ENCODE results near the gene ARL5C.
"Not testable (repeated sequence)": the region's sequence is repeated elsewhere in the genome, so short reads cannot be mapped to it uniquely, and the experiment has no call there.

ARL5C gene

GRCh38 chr17:39194089-39194984 lies 28.4 kb upstream of the ARL5C start:
- DNase-seq (ENCODE audit: low read depth) = peak; percentile 64

DNA sequence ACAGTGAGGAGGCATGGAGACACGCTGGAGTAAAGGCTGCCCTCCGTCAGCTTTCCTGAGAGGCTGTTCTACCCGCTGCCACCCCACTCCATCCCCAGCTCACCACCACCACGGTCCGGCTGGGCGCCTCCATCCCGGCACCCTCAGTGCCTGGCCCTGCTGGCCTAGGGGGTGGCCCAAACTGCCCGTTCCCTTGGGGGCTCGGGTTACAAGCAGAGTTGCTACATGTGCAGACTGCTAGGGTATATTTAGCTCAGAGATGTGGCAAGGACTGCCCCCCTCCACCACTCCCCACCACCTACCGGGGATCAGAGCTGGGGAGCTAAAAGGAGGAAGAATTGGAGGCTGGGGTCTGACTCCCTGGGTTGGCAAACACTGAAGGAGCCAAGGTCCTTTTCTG lies 27.4 kb upstream of the ARL5C start:
- DNase-seq (ENCODE audit: low read depth) = peak; percentile 47

GRCh38 chr17:39192901-39193300 lies 26.9 kb upstream of the ARL5C start:
- no peak for DNase-seq (ENCODE audit: low read depth)

DNA sequence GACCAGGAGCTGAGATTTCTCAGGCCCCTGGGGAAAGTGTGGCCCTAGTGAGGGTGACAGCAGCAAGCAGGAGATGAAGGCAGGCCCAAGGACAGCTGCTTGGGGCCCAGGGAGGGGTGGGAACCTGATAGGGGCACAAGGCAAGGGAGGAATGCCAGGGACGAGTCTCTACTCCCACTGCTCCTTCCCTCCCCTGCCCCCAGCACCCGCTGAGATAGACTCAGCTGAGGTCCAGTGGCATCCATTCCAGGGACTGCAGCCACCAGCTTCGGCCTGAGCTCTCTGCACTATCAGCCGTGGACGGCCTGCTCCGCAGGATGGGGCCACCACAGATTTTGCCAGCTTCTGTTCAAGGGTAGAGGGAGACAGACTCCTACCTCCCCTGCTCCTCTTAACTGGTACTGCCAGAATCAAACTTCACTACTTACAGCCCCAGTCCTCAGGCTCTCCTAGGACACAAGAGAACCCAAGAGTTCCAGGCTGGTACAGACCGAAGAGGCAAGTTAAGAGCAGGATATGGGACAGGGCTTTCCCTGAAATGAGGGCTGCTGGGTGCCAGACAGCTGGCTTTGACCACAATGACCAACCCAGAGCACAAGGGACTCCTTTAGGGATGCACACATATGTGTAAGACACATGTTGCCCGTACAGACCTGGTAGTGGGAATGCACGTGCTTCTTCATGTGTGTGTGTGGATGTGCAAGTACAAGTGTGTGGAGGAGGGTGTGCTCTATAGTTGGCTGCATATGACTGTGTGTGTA lies 26.0 kb upstream of the ARL5C start:
- DNase-seq (ENCODE audit: low read depth) = no peak

GRCh38 chr17:39187152-39187830 lies 21.3 kb upstream of the ARL5C start:
- DNase-seq (ENCODE audit: low read depth) = no peak

DNA sequence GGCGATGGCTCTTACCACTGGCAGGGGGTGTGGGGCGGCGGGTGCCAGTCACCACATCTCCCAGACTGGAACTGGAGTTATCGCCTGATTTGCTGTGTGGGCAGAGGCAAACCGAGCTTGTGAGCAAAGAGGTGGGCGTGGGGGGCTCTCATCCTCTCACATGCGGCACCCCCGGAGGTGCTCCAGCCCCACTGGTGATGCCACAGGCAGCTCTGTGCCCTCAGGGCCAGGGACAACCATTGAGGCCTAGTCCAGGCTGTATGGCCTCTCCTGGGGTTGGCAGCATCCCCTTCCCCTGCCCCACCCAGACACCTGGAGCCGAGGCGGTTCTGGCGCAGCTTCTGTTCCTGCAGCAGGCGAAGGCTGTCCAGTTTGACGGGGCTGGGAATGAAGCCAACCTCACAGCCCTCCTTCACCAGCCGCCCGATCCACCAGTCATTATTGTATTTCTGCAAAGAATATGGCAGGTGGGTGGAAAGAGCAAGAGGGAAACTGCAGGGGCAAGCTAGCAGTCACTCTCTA lies 20.6 kb upstream of the ARL5C start:
- no peak for DNase-seq (ENCODE audit: low read depth)

GRCh38 chr17:39183720-39184119 lies 17.8 kb upstream of the ARL5C start:
- DNase-seq (ENCODE audit: low read depth) = no peak

GRCh38 chr17:39183045-39183444 lies 17.1 kb upstream of the ARL5C start:
- DNase-seq (ENCODE audit: low read depth) = no peak

GRCh38 chr17:39181303-39181702 lies 15.3 kb upstream of the ARL5C start:
- no peak for DNase-seq (ENCODE audit: low read depth)

DNA sequence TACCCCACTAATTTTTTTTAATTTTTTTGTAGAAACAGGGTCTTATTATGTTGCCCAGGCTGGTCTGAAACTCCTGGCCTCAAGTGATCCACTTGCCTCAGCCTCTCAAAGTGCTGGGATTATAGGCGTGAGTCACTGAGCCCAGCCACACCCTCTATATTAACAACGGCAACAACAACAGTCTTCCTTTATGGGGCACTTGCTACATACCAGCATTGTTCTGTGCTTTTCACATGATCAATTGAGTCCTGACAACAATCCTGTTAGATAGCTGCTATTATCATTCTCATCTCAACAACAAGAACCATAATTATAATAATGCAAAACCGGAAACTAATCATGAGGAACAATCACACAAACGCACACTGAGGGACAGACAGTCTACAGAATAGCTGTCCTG lies 12.6 kb upstream of the ARL5C start:
- DNase-seq (ENCODE audit: low read depth) = no peak

- DNase-seq (ENCODE audit: low read depth) = no peak
Measured at GRCh38 chr17:39177256-39177655, 11.3 kb upstream of the ARL5C start.

- no peak for DNase-seq (ENCODE audit: low read depth)
Measured at GRCh38 chr17:39175695-39176093, 9.7 kb upstream of the ARL5C start.

DNA sequence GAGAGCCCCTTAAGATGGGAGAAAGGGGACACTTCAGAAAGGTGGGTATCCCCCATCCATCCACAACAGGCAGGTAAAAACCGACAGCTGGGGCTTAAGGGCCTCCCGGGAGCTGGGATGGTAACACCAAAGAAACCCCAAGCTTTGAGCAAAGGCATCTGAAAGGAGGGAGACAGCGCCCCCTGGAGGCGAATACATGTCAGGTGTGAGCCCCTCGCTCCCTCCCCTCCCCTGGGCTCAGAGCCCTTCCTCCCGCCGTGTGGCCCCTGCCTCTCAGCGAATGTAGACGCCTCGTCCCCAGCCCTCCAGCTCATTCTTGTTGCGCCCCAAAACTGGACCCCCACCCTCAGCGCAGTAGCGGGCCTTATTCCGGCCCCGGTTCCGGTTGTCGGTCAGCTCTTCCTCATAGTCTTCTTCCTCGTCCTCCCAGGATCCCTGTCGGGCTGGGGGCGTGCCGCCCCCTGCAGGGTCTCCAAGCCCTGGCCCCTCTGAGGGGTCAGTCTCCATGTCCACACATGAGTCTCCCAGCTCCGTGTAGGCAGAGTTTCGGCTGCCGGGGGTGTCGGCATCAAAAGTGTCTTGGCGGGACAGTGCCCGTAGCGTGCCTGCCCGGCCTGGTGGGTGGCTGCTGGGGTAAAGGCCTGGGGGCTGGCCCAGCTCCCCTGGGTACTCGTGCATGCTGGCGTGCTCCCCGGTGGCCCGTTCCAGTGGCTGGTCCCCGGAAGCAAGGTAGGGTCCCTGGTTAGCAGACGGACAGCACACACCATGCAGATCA lies 9.1 kb upstream of the ARL5C start:
- peak; percentile 47 for DNase-seq (ENCODE audit: low read depth)

GRCh38 chr17:39173526-39174274 lies 7.7 kb upstream of the ARL5C start:
- no peak for DNase-seq (ENCODE audit: low read depth)

DNA sequence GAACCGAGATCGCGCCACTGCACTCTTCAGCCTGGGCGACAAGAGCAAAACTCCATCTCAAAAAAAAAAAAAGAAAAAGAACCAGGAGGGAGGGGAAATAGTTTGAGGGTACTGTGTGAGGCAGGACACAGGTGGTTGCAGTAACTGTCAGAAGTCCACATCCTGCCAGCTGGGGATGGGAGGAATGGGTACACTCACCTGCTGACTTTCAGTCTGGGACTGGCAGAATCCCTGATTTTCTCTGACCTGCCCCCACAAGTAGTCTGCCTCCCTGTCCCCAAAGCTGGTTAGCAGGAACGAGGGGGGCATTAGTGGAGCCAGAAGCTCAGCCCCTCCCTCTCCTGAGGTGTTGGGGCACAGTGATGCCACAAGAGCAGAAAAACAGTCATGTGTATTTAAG lies 7.1 kb upstream of the ARL5C start:
- DNase-seq (ENCODE audit: low read depth) = no peak

DNA sequence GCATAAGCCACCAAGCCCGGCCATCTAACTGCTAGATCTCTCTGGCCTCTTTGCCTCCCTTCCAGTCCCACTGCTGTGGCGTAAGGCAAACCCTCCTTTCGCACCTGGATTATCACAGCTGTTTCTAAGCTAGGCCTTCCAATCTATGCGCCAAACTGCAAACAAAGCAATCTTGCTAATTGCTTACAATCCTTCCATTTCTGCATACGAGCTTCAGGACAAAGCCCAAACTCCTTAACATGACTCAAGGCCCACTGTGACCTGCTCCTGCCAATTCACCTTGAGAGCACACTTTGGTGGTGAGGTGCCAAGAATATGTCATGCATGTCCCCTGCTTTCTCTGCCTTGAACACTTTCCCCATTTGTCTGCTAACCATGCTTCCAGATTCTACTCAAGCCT lies 6.0 kb upstream of the ARL5C start:
- DNase-seq (ENCODE audit: low read depth) = no peak

DNA sequence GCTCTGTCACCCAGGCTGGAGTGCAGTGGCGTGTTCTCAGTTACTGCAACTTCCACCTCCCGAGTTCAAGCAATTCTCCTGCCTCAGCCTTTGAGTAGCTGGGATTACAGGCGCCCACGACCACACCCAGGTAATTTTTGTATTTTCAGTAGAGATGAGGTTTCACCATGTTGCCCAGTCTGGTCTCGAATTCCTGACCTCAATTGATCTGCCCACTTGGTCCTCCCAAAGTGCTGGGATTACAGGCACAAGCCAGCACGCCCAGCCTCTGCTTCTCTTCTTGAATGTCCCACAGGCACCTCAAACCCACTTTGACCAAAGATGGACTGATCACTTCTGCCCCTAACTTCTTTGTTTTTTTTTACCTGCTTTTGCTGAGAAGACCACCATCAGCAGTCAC lies 4.6 kb upstream of the ARL5C start:
- no peak for DNase-seq (ENCODE audit: low read depth)

- DNase-seq (ENCODE audit: low read depth) = no peak
Measured at GRCh38 chr17:39170109-39170508, 4.1 kb upstream of the ARL5C start.

DNA sequence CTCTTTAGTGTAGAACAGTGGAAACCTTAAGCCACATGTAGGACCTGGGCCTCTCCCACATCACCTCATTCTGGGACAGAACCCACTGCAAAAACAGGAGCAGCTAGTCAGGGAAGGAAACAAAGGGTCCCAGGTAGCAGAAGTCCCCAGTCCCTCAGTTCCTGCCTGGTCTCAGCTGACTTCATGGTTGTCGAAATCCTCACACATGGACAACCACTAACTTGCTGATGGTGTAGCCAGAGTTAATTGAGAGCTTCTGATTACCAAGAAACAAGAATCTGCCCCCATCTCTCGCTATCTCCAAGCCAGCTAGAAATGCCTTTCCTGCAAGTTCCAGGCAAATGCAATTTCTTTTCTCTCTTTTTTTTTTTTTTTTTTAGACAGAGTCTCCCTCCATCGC lies 3.6 kb upstream of the ARL5C start:
- DNase-seq (ENCODE audit: low read depth) = no peak

DNA sequence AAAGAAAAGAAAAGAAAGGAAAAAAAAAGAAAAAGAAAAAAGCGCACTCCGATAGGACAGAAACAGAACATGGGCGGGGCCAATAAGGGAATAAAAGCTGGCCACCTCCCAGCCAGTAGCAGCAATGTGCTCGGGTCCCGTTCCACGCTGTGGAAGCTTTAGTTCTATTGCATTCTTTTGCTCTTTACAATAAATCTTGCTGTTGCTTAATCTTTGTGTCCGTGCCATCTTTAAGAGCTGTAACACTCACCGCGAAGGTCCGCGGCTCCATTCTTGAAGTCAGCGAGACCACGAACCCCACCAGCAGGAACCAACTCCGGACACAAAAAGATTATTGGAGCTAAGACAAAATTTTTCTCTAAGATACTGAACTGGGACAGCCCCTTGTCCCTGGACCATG lies 3.1 kb upstream of the ARL5C start:
- DNase-seq (ENCODE audit: low read depth) = no peak

GRCh38 chr17:39168503-39168902 lies 2.5 kb upstream of the ARL5C start:
- not testable (repeated sequence) for DNase-seq (ENCODE audit: low read depth)
